Ishikawa (cell line): ENCODE data around the gene JPT2.

Experiments
- CEBPB ChIP-seq: IDR thresholded peaks from 2 replicates; pipeline ENCODE4 v1.6.1; 2012
- EP300 ChIP-seq: IDR thresholded peaks from 2 replicates; pipeline ENCODE4 v1.6.1; 2012; ENCODE audit warnings: borderline replicate concordance
- TAF1 ChIP-seq: IDR thresholded peaks from 2 replicates; pipeline ENCODE4 v1.6.1; 2012; ENCODE audit warnings: low read depth, mild to moderate bottlenecking
- TEAD4 ChIP-seq: IDR thresholded peaks from 2 replicates; pipeline ENCODE4 v1.6.1; 2012
- YY1 ChIP-seq: IDR thresholded peaks from 2 replicates; pipeline ENCODE4 v1.6.1; 2012; ENCODE audit warnings: low read depth
- TF ChIP-seq, protein P1 (sequence below): IDR thresholded peaks from 2 replicates; pipeline ENCODE4 v1.6.1; 2012; ENCODE audit warnings: low read depth, mild to moderate bottlenecking

DNA sequence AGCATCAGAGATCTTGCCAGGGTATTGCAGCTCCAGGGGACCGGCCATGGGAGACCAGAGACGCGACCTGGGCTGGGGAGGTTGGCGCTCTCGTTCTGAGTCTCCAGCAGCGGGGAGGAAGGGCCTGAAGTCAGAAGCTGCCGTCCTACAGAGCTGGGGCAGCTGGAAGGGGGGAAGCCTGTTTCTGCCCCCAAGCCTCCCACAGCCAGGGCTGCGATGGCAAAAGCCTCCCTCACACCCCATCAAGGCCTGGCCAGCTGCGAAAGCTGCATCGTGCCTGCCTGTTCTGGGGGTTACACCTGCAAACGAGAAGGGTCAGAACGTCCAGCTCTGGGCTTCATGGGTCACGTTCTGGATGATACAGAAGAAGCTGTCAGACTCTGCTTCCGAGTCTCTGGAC is 54.0 kb downstream of the JPT2 start:
- TF ChIP-seq TEAD4, result no peak
- no peak for TF ChIP-seq EP300
- TF ChIP-seq TAF1, result no peak
- TF ChIP-seq, protein P1, sequence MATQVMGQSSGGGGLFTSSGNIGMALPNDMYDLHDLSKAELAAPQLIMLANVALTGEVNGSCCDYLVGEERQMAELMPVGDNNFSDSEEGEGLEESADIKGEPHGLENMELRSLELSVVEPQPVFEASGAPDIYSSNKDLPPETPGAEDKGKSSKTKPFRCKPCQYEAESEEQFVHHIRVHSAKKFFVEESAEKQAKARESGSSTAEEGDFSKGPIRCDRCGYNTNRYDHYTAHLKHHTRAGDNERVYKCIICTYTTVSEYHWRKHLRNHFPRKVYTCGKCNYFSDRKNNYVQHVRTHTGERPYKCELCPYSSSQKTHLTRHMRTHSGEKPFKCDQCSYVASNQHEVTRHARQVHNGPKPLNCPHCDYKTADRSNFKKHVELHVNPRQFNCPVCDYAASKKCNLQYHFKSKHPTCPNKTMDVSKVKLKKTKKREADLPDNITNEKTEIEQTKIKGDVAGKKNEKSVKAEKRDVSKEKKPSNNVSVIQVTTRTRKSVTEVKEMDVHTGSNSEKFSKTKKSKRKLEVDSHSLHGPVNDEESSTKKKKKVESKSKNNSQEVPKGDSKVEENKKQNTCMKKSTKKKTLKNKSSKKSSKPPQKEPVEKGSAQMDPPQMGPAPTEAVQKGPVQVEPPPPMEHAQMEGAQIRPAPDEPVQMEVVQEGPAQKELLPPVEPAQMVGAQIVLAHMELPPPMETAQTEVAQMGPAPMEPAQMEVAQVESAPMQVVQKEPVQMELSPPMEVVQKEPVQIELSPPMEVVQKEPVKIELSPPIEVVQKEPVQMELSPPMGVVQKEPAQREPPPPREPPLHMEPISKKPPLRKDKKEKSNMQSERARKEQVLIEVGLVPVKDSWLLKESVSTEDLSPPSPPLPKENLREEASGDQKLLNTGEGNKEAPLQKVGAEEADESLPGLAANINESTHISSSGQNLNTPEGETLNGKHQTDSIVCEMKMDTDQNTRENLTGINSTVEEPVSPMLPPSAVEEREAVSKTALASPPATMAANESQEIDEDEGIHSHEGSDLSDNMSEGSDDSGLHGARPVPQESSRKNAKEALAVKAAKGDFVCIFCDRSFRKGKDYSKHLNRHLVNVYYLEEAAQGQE, result no peak
- TF ChIP-seq CEBPB, result no peak
- no peak for TF ChIP-seq YY1
